Endometrial microvascular endothelial cells (primary cell): ENCODE results near the gene SLC26A5. TPM values are rescaled to one million over a fixed set of nuclear protein-coding genes. Genes with fewer than 3 reads are reported as not detected.

Experiments
- in situ Hi-C: cut with HindIII; loops from 2 replicates; pipeline ENCODE4 v1.10.0; 2017; ENCODE audit warnings: low sequenced_read_pairs, low pct_unique_long_range_greater_than_20kb; ENCODE audit errors: inconsistent ontology term
- total RNA-seq: library from RNA; depleted of rRNA; stranded (reverse); fragments of >200 nt; gene quantifications from one replicate; pipeline ENCODE4 v1.2.3, GENCODE V29; 2015; ENCODE audit errors: inconsistent ontology term

Gene SLC26A5
- total RNA-seq, 1 donor from 2014 or later = not detected

GRCh38 chr7:103373866-103374643 is 72.0 kb downstream of the SLC26A5 start:
- in situ Hi-C loops = no loop called here

DNA sequence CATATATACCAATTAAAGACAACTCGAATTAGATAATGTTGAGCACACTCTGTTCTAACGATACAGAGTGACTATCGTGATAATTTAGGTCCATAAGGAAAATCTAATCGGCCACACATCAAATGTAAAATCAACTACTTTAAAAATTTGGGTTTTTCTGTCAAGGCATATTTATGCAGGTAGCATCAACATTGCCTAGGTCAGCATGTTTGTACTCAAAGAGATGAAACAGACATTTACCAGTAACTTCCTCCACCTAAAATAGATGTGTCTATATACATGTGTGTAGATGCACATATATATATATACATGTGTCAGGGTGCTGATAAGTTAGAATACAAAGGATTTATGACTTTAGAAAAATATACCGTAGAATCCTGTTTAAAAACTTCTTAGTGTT is 76.6 kb downstream of the SLC26A5 start:
- in situ Hi-C loops = no loop called here

DNA sequence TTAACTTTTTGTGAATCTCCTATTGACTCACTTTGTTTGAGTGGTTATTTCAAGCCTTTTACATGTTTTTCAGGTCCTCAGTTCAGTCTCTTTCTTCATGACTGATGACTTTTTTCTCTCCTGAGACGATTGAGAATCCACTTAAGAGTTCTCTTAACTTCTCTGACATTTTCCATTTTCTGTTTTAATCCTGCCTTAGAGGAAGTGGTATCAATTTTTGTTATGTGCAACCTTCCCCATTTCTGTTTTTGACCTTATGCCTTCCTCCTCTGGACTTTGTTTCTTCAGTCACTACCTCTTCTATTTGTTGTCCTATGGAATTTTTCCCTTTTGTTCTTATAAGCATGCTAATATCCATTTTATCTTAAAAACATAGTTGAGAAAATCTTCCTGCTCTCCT is 96.2 kb downstream of the SLC26A5 start:
- in situ Hi-C loops = no loop called here

GRCh38 chr7:103348959-103349358 is 97.0 kb downstream of the SLC26A5 start:
- in situ Hi-C loops = no loop called here

DNA sequence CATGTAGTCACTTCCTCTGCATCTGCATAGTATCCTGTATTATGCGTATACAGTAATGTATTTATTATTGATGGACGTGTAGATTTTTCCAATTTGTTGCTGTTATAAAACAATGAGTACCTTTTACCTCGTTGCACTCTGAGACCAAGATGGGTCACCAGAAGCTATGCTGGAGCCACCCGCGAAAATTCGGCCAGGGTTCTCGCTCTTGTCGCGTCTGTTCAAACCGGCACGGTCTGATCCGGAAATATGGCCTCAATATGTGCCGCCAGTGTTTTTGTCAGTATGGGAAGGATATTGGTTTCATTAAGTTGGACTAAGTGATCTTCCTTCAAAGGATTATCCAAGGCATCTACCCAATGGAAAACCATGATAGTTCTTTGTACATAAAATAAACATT is 97.6 kb downstream of the SLC26A5 start:
- in situ Hi-C loops = no loop called here

DNA sequence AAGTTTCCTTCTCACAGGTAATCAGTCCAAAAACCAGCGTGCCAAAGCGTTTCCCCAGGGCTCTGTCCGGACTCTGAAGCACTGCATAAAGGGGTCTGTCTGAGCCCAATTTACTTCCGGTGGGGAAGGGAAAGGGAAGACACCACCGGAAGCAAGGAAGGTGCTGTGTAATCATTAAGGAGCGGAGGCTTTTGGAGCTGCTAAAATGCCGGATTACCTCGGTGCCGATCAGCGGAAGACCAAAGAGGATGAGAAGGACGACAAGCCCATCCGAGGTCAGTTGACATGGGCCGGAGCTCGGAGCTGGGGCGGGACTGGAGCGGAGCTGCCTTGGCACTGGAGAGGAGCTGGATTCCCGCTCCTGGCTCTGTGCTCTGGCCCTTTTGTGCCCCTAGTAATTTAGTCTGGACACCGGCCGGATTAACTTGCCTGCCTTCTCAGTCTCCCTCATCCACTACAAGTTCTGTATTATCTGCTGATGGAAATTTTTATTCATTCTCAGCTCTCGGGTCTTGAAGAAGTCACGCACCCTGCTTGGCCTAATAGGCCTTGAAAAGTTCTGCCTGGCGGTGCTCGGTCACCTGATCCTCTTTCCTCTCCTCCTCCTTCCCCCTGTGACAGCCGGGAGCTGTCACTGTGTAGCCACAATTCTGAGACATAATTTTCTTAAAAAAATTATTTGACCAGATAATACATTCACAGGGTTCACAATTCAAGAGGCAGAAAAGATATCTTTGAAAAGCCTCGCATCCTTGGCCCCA is 98.3 kb downstream of the SLC26A5 start, which contains the start of gene PSMC2:
TSS of gene PSMC2 (plus strand) at position 137 of the 761 bp plus-strand sequence. CDS start at position 206, 69 bp downstream.
- in situ Hi-C loops = no loop called here

DNA sequence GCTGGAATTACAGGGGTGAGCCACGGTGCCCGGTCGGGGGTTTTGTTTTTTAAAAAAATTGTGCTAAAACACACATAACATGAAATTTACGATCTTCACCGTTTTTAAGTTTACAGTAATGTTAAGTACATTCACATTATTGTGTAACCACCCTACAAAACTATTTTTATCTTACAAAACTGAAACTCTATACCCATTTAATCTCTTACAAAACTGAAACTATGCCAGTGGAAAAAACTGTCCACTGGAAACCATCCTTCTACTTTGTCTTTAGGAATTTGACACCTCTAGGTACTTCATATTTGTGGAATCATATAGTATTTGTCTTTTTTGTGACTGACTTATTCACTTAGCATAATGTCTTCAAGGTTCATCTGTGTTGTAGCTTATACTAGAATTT is 99.6 kb downstream of the SLC26A5 start:
- in situ Hi-C loops = no loop called here

- in situ Hi-C loops = no loop called here
Measured at GRCh38 chr7:103344453-103345149, 101.4 kb downstream of the SLC26A5 start, which contains the start of gene DNAJC2. TSS of gene DNAJC2 (minus strand) at chr7:103344767. CDS start at chr7:103344622, 145 bp downstream.

- in situ Hi-C loops = no loop called here
Measured at GRCh38 chr7:103343758-103344452, 102.1 kb downstream of the SLC26A5 start.

DNA sequence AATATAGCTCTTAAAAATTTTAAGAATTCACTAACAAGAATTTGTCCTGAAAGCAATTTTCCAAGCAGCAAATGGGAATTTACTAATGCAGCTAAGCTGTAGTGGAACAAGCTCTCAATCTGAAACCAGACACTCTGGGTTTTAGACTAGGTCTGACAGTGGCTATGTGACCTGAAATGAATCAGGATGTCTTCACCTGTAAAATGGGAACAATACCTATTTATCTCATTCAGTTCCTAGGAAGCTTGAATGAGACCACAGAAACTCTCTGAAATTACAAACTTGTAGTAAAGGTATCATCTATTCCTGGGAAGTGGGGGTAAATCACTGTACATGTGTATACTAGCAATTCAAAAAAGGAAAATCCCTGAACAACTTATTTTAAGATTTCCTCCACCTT is 102.7 kb downstream of the SLC26A5 start:
- in situ Hi-C loops = no loop called here

- in situ Hi-C loops = no loop called here
Measured at GRCh38 chr7:103341466-103341865, 104.5 kb downstream of the SLC26A5 start.

- in situ Hi-C loops = no loop called here
Measured at GRCh38 chr7:103338864-103339263, 107.1 kb downstream of the SLC26A5 start.

- in situ Hi-C loops = no loop called here
Measured at GRCh38 chr7:103336761-103337160, 109.2 kb downstream of the SLC26A5 start.

DNA sequence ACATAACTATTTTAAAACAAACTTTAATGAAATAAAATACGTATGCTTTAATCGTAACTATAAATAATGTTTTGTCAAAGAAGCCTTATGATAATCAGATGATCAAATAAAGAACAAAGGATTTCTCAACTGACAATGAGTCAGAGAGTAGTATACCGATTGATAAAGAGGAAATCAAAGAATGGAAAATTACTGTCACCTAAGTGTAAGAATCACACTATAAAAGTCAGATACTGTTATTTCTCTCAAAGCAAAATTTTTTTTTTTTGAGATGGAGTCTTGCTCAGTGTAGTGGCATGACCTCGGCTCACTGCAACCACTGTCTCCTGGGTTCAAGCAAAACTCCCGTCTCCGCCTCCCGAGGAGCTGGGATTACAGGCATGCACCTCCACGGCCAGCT is 120.3 kb downstream of the SLC26A5 start:
- in situ Hi-C loops = no loop called here

Other genes with a start within 250 kb of the SLC26A5 start
- gene PMPCB, start 148.8 kb downstream of the SLC26A5 start, total RNA-seq = 55.1 TPM
- gene DNAJC2, start 101.4 kb downstream of the SLC26A5 start, total RNA-seq = 17.9 TPM
- gene PSMC2, start 98.6 kb downstream of the SLC26A5 start, total RNA-seq = 206 TPM